ENCODE measurements around the gene SETBP1. TPM values are rescaled to one million over a fixed set of nuclear protein-coding genes. Genes with fewer than 3 reads are reported as not detected.

Gene SETBP1
- total RNA-seq, 2 experiments from 2014 or later = 25.2 to 30.3 TPM

DNA sequence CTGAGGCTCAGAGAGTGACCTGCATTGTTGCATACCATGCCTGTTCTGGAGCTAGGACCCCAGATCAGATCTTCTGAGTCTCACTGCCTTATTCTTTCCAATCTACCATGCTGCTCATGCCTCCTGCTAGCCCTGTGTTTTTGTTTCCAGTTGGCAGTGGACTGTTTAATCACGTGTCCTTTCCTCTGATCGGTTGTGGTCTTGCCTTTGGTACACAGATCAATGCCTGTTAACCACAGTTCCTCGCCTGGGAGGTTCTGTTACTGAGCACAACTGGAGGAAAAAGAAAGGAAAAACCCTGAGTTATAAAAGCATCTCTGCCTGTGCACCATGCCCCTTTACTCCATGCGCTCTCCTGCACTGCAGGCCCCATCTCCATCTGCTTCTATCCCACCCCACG lies 329.1 kb downstream of the SETBP1 start:
- H3K27me3 Mint-ChIP-seq = no peaks in the 10 kb centered on the region
- CTCF ChIA-PET = no interaction called here
- H3K4me3 Mint-ChIP-seq = no peak overlapping the region
- peaks cover 25% of the 10 kb centered on the region for H3K4me1 Mint-ChIP-seq
- H3K36me3 Mint-ChIP-seq = no peaks in the 10 kb centered on the region
- H3K27ac Mint-ChIP-seq = no peak overlapping the region
- no peak for DNase-seq
- H3K9me3 Mint-ChIP-seq (ENCODE audit: low read depth) = no peaks in the 10 kb centered on the region
- peak; percentile 23 for ATAC-seq

GRCh38 chr18:45012286-45012685 lies 331.6 kb downstream of the SETBP1 start:
- Mint-ChIP-seq H3K4me1 (peaks cover 25% of the 10 kb centered on the region), H3K4me3 (no peak overlapping the region), H3K36me3 (no peaks in the 10 kb centered on the region), H3K27me3 (no peaks in the 10 kb centered on the region), H3K27ac (no peak overlapping the region), H3K9me3 (ENCODE audit: low read depth) (no peaks in the 10 kb centered on the region)
- ATAC-seq = no peak
- DNase-seq = no peak
- CTCF ChIA-PET = interaction anchor here (1.3 kb wide), 1 partner anchor 13 kb away, joined by 3 read pairs; no protein-coding TSS in a partner anchor

- Mint-ChIP-seq H3K9me3 (ENCODE audit: low read depth) (no peaks in the 10 kb centered on the region), H3K36me3 (no peaks in the 10 kb centered on the region), H3K27ac (no peak overlapping the region), H3K27me3 (peaks cover 3% of the 10 kb centered on the region), H3K4me3 (no peak overlapping the region), H3K4me1 (peaks cover 15% of the 10 kb centered on the region)
- DNase-seq = no peak
- ATAC-seq = no peak
- CTCF ChIA-PET = no interaction called here
These were observed 333.4 kb downstream of the SETBP1 start for GRCh38 chr18:45014047-45014501.

GRCh38 chr18:45015788-45016128 lies 335.1 kb downstream of the SETBP1 start:
- no peak for ATAC-seq
- CTCF ChIA-PET = no interaction called here
- no peak overlapping the region for H3K4me3 Mint-ChIP-seq
- no peaks in the 10 kb centered on the region for H3K36me3 Mint-ChIP-seq
- peaks cover 3% of the 10 kb centered on the region for H3K4me1 Mint-ChIP-seq
- H3K27ac Mint-ChIP-seq = no peak overlapping the region
- peaks cover 3% of the 10 kb centered on the region for H3K27me3 Mint-ChIP-seq
- no peaks in the 10 kb centered on the region for H3K9me3 Mint-ChIP-seq (ENCODE audit: low read depth)
- no peak for DNase-seq

DNA sequence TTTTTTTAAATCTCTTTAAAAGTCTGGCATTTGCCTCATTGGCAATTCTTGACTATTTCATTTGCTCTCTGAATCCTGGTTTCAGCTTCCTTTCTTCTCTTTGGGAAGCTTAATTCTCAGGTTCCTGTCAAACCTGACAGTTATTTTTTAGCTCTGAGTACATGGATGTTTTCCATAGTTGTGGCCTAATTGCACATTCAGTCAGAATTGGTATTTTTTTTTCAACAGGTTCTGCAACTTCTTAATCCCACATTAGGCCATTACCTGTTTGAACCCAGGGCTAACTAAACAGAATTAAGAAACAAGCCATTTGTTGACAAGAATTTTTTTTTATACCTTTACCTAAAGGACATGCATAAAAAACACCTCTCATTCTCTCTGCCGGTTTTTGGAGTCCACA lies 338.8 kb downstream of the SETBP1 start:
- Mint-ChIP-seq H3K27me3 (peaks cover 3% of the 10 kb centered on the region), H3K4me1 (no peaks in the 10 kb centered on the region), H3K9me3 (ENCODE audit: low read depth) (no peaks in the 10 kb centered on the region), H3K36me3 (no peaks in the 10 kb centered on the region), H3K27ac (no peak overlapping the region), H3K4me3 (no peak overlapping the region)
- ATAC-seq (no peak), DNase-seq (no peak)
- CTCF ChIA-PET = interaction anchor here (1.2 kb wide), 1 partner anchor 18 kb away, joined by 3 read pairs; no protein-coding TSS in a partner anchor

DNA sequence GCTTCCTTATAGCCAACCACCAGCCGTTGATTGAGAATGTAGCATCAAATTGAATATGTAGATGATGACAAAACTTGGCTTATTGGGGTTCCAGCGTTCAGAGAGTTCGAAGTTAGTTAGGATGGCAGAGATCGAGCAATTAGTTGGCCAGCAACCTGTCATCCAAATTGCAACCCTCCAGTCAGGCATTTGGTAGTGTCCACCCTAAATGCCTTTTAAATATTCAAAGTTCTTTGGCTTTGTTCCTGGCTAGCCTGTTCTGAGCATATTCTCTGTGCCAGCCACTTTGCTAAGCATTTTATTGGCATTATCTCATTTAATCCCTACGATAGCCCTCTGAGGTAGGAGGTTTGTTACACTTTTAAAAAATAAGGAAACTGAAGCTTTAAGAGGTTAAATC lies 342.8 kb downstream of the SETBP1 start:
- Mint-ChIP-seq H3K4me1 (no peaks in the 10 kb centered on the region), H3K27me3 (peaks cover 3% of the 10 kb centered on the region), H3K9me3 (ENCODE audit: low read depth) (no peaks in the 10 kb centered on the region), H3K36me3 (no peaks in the 10 kb centered on the region), H3K4me3 (no peak overlapping the region), H3K27ac (no peak overlapping the region)
- no peak for ATAC-seq
- DNase-seq = no peak
- CTCF ChIA-PET = no interaction called here

DNA sequence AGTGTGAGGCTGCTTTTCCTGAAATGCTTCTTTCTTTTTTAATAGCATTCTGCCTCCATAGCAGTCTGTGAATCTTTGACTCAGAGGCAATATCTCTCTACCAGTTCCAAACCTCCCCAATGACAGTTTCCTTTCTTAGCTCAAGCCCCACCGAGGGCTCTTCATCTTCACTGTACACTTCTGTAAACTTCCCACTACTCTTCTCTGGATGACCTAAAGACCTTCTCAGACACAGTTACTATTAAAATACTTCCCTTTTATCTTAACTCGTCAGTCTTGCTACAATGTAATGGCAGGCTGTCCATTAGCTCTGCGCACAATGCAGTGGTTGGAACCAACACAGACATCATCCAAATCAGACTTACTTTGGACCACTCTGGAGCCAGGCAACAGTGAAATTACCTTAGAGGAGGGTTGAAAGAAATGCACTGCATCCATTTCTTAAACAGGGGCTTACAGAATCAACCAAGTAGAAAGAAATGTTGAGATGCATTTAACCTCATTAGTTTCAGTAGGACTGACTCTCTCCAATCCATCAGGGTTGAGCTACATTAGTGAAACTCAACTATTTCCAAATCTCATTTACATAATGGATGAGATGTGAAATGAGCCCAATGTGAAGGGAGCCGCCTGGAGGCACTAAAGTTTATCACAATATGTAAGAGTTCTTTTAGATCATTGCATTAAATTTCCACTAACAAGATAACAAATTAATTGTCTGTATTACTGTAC lies 343.8 kb downstream of the SETBP1 start:
- no peak overlapping the region for H3K27ac Mint-ChIP-seq
- DNase-seq (no peak), ATAC-seq (no peak)
- no peaks in the 10 kb centered on the region for H3K27me3 Mint-ChIP-seq
- no peaks in the 10 kb centered on the region for H3K36me3 Mint-ChIP-seq
- H3K4me3 Mint-ChIP-seq = no peak overlapping the region
- CTCF ChIA-PET = interaction anchor here (1.1 kb wide), 1 partner anchor 12 kb away, joined by 3 read pairs; no protein-coding TSS in a partner anchor
- no peaks in the 10 kb centered on the region for H3K9me3 Mint-ChIP-seq (ENCODE audit: low read depth)
- no peaks in the 10 kb centered on the region for H3K4me1 Mint-ChIP-seq

- CTCF ChIA-PET = interaction anchor here (1.1 kb wide), 1 partner anchor 12 kb away, joined by 3 read pairs; no protein-coding TSS in a partner anchor
- H3K4me1 Mint-ChIP-seq = no peaks in the 10 kb centered on the region
- no peaks in the 10 kb centered on the region for H3K27me3 Mint-ChIP-seq
- no peaks in the 10 kb centered on the region for H3K36me3 Mint-ChIP-seq
- ATAC-seq (no peak), DNase-seq (no peak)
- no peak overlapping the region for H3K27ac Mint-ChIP-seq
- H3K4me3 Mint-ChIP-seq = no peak overlapping the region
- no peaks in the 10 kb centered on the region for H3K9me3 Mint-ChIP-seq (ENCODE audit: low read depth)
These were observed 344.4 kb downstream of the SETBP1 start for GRCh38 chr18:45025089-45025450.

GRCh38 chr18:45026162-45026561 lies 345.5 kb downstream of the SETBP1 start:
- Mint-ChIP-seq H3K27me3 (peaks cover 3% of the 10 kb centered on the region), H3K9me3 (ENCODE audit: low read depth) (no peaks in the 10 kb centered on the region), H3K36me3 (no peaks in the 10 kb centered on the region), H3K4me3 (no peak overlapping the region), H3K4me1 (no peaks in the 10 kb centered on the region), H3K27ac (no peak overlapping the region)
- no peak for ATAC-seq
- CTCF ChIA-PET = no interaction called here
- DNase-seq = no peak

DNA sequence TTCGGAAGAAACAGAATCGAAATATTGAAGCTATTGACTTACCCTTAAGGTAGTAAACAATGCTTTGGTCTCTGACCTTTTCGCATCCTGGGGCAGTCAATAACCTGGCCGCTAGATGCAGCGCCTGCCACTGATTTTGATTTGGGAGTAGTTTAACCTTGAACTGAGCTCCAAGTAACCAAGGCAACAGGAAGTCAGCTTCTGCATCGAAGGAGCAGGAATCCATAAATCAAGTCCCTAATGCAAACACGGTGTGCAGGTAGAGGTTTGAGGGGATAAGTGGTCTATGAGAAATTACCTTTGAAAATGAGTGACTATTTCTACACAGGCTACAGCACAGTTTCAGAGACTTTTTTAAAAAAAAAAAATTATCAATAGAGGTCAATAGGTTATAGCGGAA lies 353.5 kb downstream of the SETBP1 start:
- ATAC-seq (no peak), DNase-seq (no peak)
- CTCF ChIA-PET = no interaction called here

GRCh38 chr18:45037618-45038017 lies 356.9 kb downstream of the SETBP1 start:
- H3K36me3 Mint-ChIP-seq = peaks cover 7% of the 10 kb centered on the region
- no peaks in the 10 kb centered on the region for H3K4me1 Mint-ChIP-seq
- no peak for ATAC-seq
- CTCF ChIA-PET = interaction anchor here (1.2 to 1.9 kb wide), 2 partner anchors 18 to 175 kb away, joined by 3 to 4 read pairs; no protein-coding TSS in a partner anchor
- H3K27ac Mint-ChIP-seq = no peak overlapping the region
- H3K9me3 Mint-ChIP-seq (ENCODE audit: low read depth) = no peaks in the 10 kb centered on the region
- no peaks in the 10 kb centered on the region for H3K27me3 Mint-ChIP-seq
- DNase-seq = no peak
- no peak overlapping the region for H3K4me3 Mint-ChIP-seq

More for the DNA sequence above, 353.5 kb downstream of the SETBP1 start:
- no peaks in the 10 kb centered on the region for H3K9me3 Mint-ChIP-seq (ENCODE audit: low read depth)
- peaks cover 4% of the 10 kb centered on the region for H3K36me3 Mint-ChIP-seq
- no peaks in the 10 kb centered on the region for H3K4me1 Mint-ChIP-seq
- no peak overlapping the region for H3K27ac Mint-ChIP-seq
- H3K4me3 Mint-ChIP-seq = no peak overlapping the region
- peaks cover 4% of the 10 kb centered on the region for H3K27me3 Mint-ChIP-seq

- ATAC-seq = no peak
- Mint-ChIP-seq H3K27me3 (no peaks in the 10 kb centered on the region), H3K27ac (no peak overlapping the region), H3K4me3 (no peak overlapping the region), H3K4me1 (no peaks in the 10 kb centered on the region), H3K36me3 (peaks cover 9% of the 10 kb centered on the region), H3K9me3 (ENCODE audit: low read depth) (no peaks in the 10 kb centered on the region)
- CTCF ChIA-PET = no interaction called here
- DNase-seq = no peak
These were observed 358.7 kb downstream of the SETBP1 start for GRCh38 chr18:45039376-45039775.

DNA sequence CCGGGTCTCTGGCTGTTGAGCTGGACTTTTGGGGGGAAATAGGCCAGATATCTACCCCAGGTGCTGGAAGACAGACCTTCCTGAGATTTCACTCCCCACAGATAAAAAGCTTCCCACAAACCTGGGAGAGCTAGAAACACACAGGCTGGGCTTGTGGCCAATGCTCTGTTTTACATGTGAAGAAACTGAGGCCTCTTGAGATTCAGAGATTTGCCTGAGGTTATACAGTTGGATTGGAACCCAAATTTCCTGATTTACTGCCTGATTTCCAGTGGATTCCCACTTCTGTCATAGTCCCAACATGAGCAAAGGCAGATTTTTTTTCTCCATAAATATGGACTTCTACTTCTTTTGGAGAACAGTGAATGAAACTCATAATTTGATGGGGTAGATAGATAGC lies 360.2 kb downstream of the SETBP1 start:
- H3K4me1 Mint-ChIP-seq = peaks cover 6% of the 10 kb centered on the region
- no peak overlapping the region for H3K27ac Mint-ChIP-seq
- H3K9me3 Mint-ChIP-seq (ENCODE audit: low read depth) = no peaks in the 10 kb centered on the region
- H3K36me3 Mint-ChIP-seq = peaks cover 9% of the 10 kb centered on the region
- no peaks in the 10 kb centered on the region for H3K27me3 Mint-ChIP-seq
- no peak overlapping the region for H3K4me3 Mint-ChIP-seq
- no peak for DNase-seq
- no peak for ATAC-seq
- CTCF ChIA-PET = no interaction called here

DNA sequence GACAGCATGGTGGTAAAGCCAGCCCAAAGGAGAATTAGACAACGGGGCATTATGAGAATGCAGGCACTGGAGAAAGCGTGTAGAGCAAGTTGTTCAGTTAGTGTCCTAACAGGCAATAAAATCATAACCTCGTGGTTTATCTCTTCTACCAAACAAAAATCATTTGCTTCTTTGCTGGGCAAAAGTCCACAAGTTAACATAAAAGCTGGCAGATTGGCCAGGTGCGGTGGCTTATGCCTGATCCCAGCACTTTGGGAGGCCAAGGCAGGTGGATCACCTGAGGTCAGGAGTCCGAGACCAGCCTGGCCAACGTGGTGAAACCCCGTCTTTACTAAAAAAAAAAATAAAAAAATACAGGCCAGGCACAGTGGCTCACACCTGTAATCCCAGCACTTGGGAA lies 364.1 kb downstream of the SETBP1 start:
- DNase-seq (no peak), ATAC-seq (no peak)
- Mint-ChIP-seq H3K4me1 (peaks cover 9% of the 10 kb centered on the region), H3K36me3 (peaks cover 3% of the 10 kb centered on the region), H3K27me3 (no peaks in the 10 kb centered on the region), H3K27ac (no peak overlapping the region), H3K4me3 (no peak overlapping the region), H3K9me3 (ENCODE audit: low read depth) (no peaks in the 10 kb centered on the region)
- CTCF ChIA-PET = no interaction called here

Measured in activated CD8-positive, alpha-beta memory T cell treated with anti-CD3 and anti-CD28 coated beads, Interleukin-2, amount 10 ng/mL, durations not matched to agents 7 days and 5 days (primary cell).